HG03159 (cell line): ENCODE results near the gene CSRP1.
A peak's percentile ranks its signal among the peaks of the same experiment; 100 is the strongest.
"Not testable (repeated sequence)": the region's sequence is repeated elsewhere in the genome, so short reads cannot be mapped to it uniquely, and the experiment has no call there.

ENCODE experiments used
- ATAC-seq: cut with Tn5 transposase; IDR thresholded peaks from one replicate; pipeline ENCODE4 v1.9.1; 2021; ENCODE audit warnings: mild to moderate bottlenecking, moderate library complexity; ENCODE audit not compliant: unreplicated experiment

CSRP1 gene

DNA sequence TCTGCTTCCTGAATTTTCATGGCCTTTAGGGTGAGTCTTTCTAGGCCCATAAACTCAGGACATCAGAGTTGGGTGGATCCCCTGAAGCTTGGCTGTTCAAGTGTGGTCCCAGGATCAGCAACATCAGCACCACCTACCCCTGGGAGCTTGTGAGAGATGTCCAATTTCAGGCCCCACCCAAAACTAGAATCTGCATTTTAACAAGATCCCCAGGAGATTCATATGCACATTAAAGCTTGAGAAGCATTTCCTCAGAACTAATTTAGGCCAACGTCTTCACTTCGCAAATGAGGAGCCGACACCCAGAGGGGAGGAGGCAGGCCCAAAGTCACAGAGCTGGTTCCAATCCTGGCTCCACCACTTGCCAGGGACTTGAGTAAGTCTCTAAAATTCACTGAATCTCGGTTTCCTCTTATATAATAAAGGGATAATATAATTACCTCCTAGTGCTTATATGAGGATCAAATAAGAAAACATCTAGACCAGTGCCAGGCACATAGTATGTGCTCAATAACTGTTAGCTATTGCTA lies 27.7 kb downstream of the CSRP1 start:
- ATAC-seq, result no peak

DNA sequence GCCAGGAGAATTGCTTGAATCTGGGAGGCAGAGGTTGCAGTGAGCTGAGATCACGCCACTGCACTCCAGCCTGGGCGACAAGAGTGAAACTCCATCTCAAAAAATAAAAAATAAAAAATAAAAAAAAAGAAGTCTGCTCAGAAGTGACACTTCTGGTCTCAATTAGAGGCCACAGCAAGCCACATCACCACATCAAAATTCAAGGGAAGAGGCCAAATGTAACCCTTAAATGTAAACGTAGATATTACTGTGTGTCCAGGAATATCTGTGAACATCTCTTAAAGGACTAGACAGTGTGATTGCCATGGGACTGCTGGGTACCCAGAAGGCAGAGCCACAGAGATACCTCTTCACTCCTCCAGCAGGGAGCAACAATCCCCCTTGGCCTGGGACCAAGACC lies 28.3 kb downstream of the CSRP1 start:
- ATAC-seq, result not testable (repeated sequence)

- ATAC-seq, result no peak
These were observed 30.1 kb downstream of the CSRP1 start for GRCh38 chr1:201476670-201477344.

DNA sequence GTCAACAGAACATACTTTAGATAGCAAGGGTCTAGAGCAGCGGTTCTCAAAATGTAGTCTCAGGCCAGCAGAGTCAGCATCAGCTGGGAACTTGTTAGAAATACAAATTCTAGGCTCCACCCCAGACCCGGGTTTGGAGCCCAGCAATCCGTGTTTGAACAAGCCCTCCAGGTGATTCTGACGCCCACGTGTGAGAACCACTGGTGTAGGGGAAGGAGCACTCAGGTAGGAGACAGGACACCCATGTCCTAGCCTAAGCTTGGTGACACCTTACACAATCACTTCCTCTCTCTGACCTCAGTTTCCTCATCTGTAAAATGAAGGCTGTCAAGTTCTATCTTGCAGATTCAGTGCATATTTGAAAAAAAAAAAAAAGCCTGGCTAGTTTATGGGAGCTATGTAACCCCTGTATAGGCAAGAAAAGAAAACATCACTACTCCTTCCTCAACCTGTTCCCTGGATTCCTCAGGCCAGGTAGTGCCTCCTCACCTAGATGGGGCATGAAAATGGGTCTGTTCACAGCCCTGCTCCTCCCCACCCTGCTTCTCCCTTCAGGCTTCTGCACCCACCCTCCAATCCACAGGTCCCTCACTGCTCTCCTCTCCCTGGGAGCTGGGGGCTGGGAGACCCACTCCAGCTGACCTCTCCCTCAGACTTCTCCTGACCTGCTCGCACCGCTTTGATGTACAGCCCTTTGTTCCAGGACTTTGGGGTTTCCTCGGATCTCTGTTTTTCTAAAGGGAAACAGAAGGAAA lies 30.8 kb downstream of the CSRP1 start:
- no peak for ATAC-seq

GRCh38 chr1:201475130-201475529 lies 31.8 kb downstream of the CSRP1 start:
- ATAC-seq, result no peak

- ATAC-seq, result no peak
These were observed 33.6 kb downstream of the CSRP1 start for GRCh38 chr1:201473296-201473695.

GRCh38 chr1:201472321-201472720 lies 34.6 kb downstream of the CSRP1 start:
- ATAC-seq, result not testable (repeated sequence)

- ATAC-seq, result no peak
These were observed 35.2 kb downstream of the CSRP1 start for GRCh38 chr1:201471772-201472171.

DNA sequence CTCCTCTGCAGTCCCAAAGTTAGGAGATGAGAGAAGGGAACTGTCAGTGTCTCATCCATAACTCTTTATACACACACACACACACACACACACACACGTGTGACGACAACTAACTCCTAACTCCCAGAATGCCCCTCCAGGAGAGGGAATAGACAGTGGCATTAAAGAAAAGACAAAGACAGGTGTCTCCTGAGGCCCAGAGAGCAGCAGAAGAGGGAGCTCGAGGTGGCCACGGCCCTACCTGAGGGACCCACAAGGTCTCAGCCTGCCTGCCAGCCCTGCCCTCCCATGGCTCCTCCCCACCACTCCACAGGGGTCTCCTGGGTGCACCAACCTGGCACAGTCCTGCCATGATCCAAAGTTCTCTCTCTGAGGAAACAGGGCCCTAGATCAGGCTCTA lies 36.3 kb downstream of the CSRP1 start:
- no peak for ATAC-seq

- no peak for ATAC-seq
These were observed 37.3 kb downstream of the CSRP1 start for GRCh38 chr1:201469645-201470074.

GRCh38 chr1:201468844-201469644 lies 37.9 kb downstream of the CSRP1 start, which contains the start of gene PHLDA3:
PHLDA3 (minus strand) TSS chr1:201469188; CDS start chr1:201468786, 402 bp downstream.
- ATAC-seq, result peak; percentile 68

DNA sequence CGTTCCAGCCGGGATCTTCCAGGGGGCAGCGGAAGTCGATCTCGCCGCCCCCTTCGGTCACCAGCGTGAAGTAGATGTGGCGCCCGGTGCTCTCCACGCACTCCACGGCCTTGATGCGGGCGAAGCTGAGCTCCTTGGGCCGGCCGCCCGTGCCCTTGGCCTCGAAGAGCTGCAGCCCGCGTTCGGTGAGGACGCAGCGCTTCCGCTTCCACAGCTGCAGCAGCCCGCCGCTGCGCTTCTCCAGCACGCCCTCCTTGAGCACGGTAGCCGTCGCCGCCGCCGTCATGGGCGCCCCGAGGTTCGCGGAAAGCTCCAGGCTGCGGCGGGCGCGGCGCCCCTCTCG lies 38.5 kb downstream of the CSRP1 start:
- peak; percentile 40 for ATAC-seq

DNA sequence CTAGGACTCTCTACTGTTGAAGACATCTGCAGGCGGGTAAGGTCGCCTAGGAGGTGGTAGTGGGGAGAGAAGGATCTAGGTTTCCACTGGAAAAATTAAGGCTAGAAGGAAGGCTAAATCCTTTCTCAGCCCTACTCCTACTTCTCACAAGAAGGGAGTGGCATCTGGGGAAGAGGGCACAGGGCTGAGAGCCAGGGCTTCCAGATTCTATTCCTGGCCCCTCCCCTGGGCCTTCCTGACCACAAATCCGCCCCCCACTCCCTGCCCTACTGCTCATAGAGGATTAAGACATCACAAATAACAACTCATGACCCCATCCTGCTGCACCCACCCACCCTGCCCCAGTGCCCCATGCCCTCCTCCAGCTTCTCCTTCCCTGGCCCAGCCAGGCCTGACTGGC lies 40.4 kb downstream of the CSRP1 start:
- no peak for ATAC-seq

DNA sequence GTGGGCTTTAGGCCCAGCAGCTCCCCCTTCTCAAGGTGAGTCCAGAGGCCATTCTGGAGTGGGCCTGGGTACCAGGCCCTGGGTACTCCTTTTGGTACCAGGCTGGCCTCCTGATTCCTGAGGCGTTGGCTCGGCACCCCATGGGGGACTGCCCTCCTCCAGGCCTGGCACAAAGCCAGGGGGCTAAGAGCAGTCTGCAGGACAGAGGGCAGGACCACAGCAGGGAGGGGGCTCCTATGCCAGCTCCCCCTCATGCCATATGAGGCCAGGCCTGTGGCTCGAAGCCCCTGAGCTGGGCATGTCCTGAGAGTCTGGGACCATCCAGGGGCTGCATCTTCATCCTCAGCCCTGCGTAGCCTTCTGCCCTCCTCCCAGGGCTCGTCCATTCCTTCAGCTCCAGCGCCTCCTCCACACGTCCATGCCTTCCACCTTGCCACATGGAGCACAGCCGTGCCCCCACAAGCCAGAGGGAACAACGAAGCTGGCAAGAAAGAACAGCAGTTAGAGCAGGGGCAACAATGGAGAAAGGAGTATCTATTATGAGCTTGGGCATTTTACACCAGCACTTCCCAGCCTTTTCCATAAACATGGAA lies 41.1 kb downstream of the CSRP1 start:
- ATAC-seq, result no peak

DNA sequence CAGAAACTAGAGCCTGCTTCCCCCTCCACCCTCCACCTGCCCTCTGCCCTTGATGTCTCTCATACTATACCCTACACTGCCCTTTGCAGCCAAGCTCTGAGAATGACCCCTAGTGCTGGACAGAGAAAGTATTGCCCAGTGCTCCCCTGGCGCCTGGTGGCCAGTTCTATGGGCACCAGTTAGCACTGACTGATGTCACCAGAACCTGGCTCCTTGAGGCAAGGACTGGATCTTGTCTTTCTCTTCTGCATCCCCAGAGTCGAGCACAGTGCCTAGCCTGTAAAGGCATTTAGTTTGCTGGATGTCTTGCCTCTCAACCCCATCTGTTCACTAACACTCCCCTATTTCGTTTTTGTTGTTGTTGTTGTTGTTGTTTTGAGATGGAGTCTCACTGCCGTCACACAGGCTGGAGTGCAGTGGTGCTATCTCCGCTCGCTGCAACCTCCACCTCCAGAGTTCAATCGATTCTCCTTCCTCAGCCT lies 43.8 kb downstream of the CSRP1 start:
- no peak for ATAC-seq

DNA sequence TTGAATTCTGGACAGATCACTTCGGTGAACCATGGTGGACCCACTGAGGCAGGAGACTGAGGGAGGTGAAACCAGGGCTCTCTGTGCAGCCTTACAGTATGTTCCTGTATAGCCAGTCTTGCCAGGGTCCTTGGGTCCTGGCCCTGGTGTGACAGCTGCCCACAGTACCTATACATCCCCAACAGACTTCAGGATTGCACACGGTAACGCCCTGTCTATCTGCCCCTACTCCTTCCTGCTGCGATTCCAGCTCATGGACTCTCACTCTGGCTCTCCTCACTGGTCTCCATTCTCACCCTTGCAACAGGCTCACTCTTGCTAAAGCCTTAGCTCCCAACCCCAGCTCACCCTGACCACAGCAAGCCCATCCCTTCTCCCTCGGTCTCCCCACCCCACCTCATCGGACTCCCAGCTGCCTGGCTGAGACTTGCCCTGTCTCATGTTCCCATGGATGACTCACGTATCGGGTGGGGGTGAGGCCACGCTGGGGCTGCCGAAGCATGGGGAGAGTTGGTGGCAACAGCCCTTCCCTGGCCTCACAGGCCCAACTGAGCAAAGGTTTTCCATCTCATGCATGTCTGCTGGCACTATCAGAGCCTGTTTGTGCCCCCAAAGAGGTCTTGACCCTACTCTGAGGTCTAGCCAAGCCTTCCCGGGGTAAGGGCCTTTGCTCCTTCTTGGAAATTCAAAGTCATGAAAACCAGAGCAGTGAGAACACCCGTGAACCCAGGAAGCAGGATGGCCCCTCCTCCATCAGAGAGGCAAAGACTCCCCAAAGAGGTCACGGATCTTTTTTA lies 45.1 kb downstream of the CSRP1 start:
- no peak for ATAC-seq

DNA sequence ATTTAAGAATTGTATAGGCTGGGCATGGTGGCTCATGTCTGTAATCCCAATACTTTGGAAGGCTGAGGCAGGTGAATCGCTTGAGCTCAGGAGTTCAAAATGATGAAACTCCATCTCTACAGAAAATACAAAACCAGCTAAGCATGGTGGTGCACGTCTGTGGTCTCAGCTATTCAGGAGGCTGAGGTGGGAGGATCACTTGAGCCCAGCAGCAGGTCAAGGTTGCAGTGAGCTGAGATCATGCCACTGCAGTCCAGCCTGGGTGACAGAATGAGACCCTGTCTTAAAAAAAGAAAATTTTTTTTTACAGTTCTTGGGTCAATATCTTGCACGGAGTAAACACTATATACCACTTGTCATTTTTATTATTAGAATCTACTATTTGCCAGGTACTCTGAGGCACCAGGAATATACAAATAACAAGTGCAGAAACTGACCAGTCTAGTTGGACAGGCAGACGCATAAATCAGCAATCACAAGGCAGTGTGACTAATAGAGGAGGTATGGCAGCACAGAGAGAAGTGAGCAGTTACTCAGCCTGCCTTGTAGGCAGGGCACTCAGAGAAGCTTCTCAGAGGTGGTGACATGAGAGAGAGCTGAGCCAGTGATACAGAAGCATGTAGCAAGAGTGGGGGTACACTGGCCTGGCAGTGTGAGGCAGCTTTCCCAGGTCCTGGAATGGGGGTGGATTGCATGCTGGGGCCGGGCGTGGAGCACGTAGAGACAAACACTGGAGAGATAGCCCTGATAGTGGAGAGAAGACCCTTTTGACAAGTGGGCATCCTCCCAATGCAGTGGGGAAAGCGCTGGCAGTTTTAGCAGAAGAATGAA lies 45.9 kb downstream of the CSRP1 start:
- no peak for ATAC-seq

DNA sequence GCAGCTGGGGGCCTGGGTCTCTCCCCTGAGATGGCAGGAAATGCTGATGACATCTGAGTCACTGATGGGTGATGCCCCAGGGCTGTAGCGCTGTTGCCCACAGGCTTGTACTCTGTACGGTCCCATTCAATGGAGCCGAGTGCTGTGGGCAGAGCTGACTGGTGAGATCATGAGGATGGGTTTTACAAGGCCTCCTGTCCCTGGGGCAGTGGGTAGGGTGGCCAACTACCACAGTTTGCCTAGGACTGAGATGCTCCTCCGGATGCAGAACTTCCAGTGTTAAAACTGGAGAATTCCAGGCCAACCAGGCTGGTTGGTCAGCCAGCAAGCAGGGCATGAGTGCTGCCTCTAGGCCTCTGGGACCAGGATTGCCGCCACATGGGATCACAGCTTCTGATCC lies 47.1 kb downstream of the CSRP1 start:
- ATAC-seq, result no peak

DNA sequence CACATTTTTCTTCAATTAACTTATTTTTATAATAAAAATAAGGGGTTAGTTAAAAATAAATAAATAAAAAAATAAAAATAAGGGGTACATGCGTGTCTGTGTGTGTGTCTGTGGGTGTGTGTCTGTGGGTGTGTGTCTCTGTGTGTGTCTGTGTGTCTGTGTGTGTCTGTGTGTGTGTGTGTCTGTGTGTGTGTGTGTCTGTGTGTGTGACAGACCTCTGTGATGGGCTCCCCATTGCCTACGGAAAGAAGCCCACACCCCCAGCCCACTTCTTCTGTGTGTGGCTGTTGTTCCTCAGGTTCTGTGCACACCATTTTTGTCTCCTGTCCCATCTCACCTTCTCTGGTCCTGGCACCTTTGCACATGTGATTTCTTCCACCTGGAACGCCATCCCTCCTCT lies 47.9 kb downstream of the CSRP1 start:
- ATAC-seq, result no peak
